Stomach (tissue), 4 donors: ENCODE results near the gene OR52L1.

Experiments used
- EP300 ChIP-seq: sonication (generic); formaldehyde crosslinking; IDR thresholded peaks from one replicate; pipeline ENCODE4 v1.6.1; 2017; ENCODE audit warnings: antibody characterized with exemption
- POLR2A ChIP-seq, 4 donors: fragments of 450-650 bp; IDR thresholded peaks; one replicate each; pipeline ENCODE4 v1.6.1; 2016; ENCODE audit warnings: antibody characterized with exemption in 4 of 4, control low read depth in 2 of 4, mild to moderate bottlenecking in 1 of 4, moderate library complexity in 1 of 4
- POLR2AphosphoS5 ChIP-seq, 3 donors: sonication (generic); formaldehyde crosslinking; IDR thresholded peaks; one replicate each; pipeline ENCODE4 v1.6.1; 2016; ENCODE audit warnings: antibody characterized with exemption in 3 of 3
- TF ChIP-seq, protein P1 (sequence below), 7 experiments: fragments of 450-650 bp in 4 of 7; fragments of 200-600 bp in 3 of 7; sonication (generic) in 3 of 7; IDR thresholded peaks; one replicate each; pipeline ENCODE4 v1.5.1; 2016 to 2019; ENCODE audit warnings: antibody characterized with exemption in 7 of 7, control low read depth in 2 of 7, mild to moderate bottlenecking in 1 of 7

DNA sequence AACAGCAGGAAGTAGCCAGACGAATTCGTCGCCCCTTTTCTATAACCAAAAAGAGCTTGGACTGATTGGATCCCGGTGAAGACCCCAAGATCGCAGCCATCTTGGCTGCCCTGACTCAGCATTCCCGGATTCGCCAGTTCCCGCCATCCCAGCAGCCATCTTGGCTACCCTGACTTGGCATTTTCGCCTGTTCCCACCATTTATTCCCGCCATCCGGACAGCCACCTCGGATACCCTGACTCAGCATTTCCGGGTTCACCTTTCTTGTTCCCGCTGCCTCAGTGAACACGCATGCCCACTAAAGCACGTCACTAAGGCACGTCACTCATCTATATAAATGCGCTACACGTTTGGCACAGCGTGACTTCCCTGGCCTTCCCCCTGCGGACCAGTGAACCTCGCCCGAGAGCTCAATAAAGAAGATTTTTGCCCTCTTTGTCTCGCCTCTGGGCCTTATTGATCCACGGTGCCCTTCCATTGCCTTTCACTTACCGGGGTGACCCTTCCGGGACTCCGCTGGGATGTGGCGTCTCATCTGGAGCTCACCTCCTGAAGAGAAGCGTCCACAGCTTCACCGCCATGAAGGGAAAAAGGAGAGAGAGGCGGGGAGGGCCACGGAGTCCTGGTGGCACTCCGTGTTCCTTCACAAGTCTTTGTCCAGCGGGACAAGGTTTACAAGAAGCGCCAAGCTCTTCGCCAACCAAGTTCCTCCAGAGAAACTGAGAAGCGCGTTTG, 48.8 kb downstream of the OR52L1 start:
- TF ChIP-seq, protein P1, sequence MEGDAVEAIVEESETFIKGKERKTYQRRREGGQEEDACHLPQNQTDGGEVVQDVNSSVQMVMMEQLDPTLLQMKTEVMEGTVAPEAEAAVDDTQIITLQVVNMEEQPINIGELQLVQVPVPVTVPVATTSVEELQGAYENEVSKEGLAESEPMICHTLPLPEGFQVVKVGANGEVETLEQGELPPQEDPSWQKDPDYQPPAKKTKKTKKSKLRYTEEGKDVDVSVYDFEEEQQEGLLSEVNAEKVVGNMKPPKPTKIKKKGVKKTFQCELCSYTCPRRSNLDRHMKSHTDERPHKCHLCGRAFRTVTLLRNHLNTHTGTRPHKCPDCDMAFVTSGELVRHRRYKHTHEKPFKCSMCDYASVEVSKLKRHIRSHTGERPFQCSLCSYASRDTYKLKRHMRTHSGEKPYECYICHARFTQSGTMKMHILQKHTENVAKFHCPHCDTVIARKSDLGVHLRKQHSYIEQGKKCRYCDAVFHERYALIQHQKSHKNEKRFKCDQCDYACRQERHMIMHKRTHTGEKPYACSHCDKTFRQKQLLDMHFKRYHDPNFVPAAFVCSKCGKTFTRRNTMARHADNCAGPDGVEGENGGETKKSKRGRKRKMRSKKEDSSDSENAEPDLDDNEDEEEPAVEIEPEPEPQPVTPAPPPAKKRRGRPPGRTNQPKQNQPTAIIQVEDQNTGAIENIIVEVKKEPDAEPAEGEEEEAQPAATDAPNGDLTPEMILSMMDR (IDR thresholded peaks at IDR 0.05) = no peak
- no peak for TF ChIP-seq POLR2A (IDR thresholded peaks at IDR 0.05)
- no peak for TF ChIP-seq EP300
- TF ChIP-seq POLR2AphosphoS5 (IDR thresholded peaks at IDR 0.05) = no peak
